ENCODE measurements around the gene ANKS1B. TPM values are rescaled to one million over a fixed set of nuclear protein-coding genes. Genes with fewer than 3 reads are reported as not detected.

The ANKS1B gene
- polyA plus RNA-seq, 3 donors: not detected

DNA sequence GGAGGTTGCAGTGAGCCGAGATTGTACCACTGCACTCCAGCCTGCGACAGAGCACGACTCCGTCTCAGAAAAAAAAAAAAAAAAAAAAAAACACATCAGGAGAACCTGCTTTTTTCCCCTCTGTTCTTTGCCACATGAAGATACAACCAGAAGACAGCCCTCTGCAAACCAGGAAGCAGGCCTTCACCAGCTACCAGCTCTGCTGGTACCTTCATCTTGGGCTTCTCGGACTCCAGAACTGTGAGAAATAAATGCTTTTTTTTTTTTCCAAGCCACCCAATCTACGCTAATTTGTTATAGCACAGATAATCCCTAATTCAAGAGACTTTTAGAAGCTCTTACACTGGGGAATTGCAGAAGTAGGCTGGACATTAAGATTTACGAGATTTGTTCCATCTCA is 216.0 kb downstream of the ANKS1B start:
- Histone ChIP-seq H3K27ac (ENCODE audit: low read depth in 1 of 2, low read length in 2 of 2) (no peak overlapping the region), H3K4me2 (replicated peaks; ENCODE audit: extremely low read depth, low read length, poor library complexity, severe bottlenecking) (no peak overlapping the region), H3K79me2 (ENCODE audit: insufficient read depth, low read length) (no peaks in the 10 kb centered on the region), H4K20me1 (ENCODE audit: insufficient read depth, low read length) (no peaks in the 10 kb centered on the region), H3K27me3 (ENCODE audit: control insufficient read depth in 2 of 2, insufficient read depth in 2 of 2, low read length in 2 of 2) (no peaks in the 10 kb centered on the region), H3K4me3 (replicated peaks in 1 of 3; ENCODE audit: low read depth in 2 of 3, low read length in 3 of 3) (no peak overlapping the region), H3K9me3 (replicated peaks in 1 of 2; ENCODE audit: control insufficient read depth in 1 of 2, insufficient read depth in 1 of 2, low read length in 2 of 2) (no peaks in the 10 kb centered on the region), H3K9ac (ENCODE audit: insufficient read depth, low read length, poor library complexity, severe bottlenecking) (no peak overlapping the region), H3K36me3 (replicated peaks in 1 of 2; ENCODE audit: control insufficient read depth in 1 of 2, insufficient read depth in 2 of 2, low read length in 2 of 2) (no peaks in the 10 kb centered on the region), H2AFZ (ENCODE audit: insufficient read depth, low read depth, low read length, poor library complexity, severe bottlenecking) (no peak overlapping the region), H3K4me1 (ENCODE audit: control insufficient read depth in 1 of 2, insufficient read depth in 2 of 2, low read length in 2 of 2) (no peaks in the 10 kb centered on the region)
- no peaks in the 10 kb centered on the region for H3K9me3 Mint-ChIP-seq
- intact Hi-C loops (cut with micrococcal nuclease): no loop called here
- peaks cover 0 to 2% (median 1%) of the 10 kb centered on the region in 3 donors for H3K27me3 Mint-ChIP-seq (ENCODE audit: low read depth in 3 of 3)
- no peaks in the 10 kb centered on the region for H3K36me3 Mint-ChIP-seq
- WGBS (ENCODE audit: insufficient coverage): no CpG with 5 or more reads among the region's 7 CpGs
- H3K27ac Mint-ChIP-seq: no peak overlapping the region
- DNase-seq: no peak
- H3K4me3 Mint-ChIP-seq: no peak overlapping the region
- TF ChIP-seq, protein P1, sequence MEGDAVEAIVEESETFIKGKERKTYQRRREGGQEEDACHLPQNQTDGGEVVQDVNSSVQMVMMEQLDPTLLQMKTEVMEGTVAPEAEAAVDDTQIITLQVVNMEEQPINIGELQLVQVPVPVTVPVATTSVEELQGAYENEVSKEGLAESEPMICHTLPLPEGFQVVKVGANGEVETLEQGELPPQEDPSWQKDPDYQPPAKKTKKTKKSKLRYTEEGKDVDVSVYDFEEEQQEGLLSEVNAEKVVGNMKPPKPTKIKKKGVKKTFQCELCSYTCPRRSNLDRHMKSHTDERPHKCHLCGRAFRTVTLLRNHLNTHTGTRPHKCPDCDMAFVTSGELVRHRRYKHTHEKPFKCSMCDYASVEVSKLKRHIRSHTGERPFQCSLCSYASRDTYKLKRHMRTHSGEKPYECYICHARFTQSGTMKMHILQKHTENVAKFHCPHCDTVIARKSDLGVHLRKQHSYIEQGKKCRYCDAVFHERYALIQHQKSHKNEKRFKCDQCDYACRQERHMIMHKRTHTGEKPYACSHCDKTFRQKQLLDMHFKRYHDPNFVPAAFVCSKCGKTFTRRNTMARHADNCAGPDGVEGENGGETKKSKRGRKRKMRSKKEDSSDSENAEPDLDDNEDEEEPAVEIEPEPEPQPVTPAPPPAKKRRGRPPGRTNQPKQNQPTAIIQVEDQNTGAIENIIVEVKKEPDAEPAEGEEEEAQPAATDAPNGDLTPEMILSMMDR (IDR thresholded peaks at IDR 0.05): no peak
- H3K4me1 Mint-ChIP-seq: no peaks in the 10 kb centered on the region

DNA sequence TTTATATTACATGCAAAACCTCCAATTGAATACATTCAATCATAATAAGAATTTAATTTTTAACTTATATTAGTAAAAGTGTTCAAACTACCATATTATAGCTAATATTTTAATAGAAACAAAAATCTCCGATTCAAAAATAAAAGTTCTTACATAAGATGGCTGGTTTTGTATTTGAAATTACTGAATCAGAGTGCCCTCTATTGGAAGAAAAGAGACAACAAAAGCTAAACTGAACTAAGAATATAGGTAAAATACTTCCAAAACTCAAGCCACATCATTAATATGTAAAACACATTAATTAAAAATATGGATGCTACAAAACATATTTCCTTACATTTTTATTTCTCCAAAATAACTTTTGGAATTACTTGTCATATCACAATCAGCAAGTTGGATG is 216.9 kb downstream of the ANKS1B start:
- peaks cover 0 to 1% (median 1%) of the 10 kb centered on the region in 3 donors for H3K27me3 Mint-ChIP-seq (ENCODE audit: low read depth in 3 of 3)
- H3K36me3 Mint-ChIP-seq: no peaks in the 10 kb centered on the region
- TF ChIP-seq, protein P1 (IDR thresholded peaks at IDR 0.05): peak; percentile 13
- no peak overlapping the region for H3K27ac ChIP-seq (ENCODE audit: low read depth in 1 of 2, low read length in 2 of 2)
- no peaks in the 10 kb centered on the region for H3K4me1 ChIP-seq (ENCODE audit: control insufficient read depth in 1 of 2, insufficient read depth in 2 of 2, low read length in 2 of 2)
- no peaks in the 10 kb centered on the region for H3K36me3 ChIP-seq (replicated peaks in 1 of 2; ENCODE audit: control insufficient read depth in 1 of 2, insufficient read depth in 2 of 2, low read length in 2 of 2)
- no peaks in the 10 kb centered on the region for H4K20me1 ChIP-seq (ENCODE audit: insufficient read depth, low read length)
- no peaks in the 10 kb centered on the region for H3K9me3 ChIP-seq (replicated peaks in 1 of 2; ENCODE audit: control insufficient read depth in 1 of 2, insufficient read depth in 1 of 2, low read length in 2 of 2)
- no peak overlapping the region for H2AFZ ChIP-seq (ENCODE audit: insufficient read depth, low read depth, low read length, poor library complexity, severe bottlenecking)
- no peak overlapping the region for H3K4me3 Mint-ChIP-seq
- WGBS (ENCODE audit: insufficient coverage): no CpG with 5 or more reads among the region's 1 CpG
- intact Hi-C loops (cut with micrococcal nuclease): no loop called here
- no peak overlapping the region for H3K27ac Mint-ChIP-seq
- H3K4me2 ChIP-seq (replicated peaks; ENCODE audit: extremely low read depth, low read length, poor library complexity, severe bottlenecking): no peak overlapping the region
- H3K9me3 Mint-ChIP-seq: no peaks in the 10 kb centered on the region
- no peak for DNase-seq
- no peak overlapping the region for H3K4me3 ChIP-seq (replicated peaks in 1 of 3; ENCODE audit: low read depth in 2 of 3, low read length in 3 of 3)
- H3K79me2 ChIP-seq (ENCODE audit: insufficient read depth, low read length): no peaks in the 10 kb centered on the region
- no peaks in the 10 kb centered on the region for H3K27me3 ChIP-seq (ENCODE audit: control insufficient read depth in 2 of 2, insufficient read depth in 2 of 2, low read length in 2 of 2)
- H3K9ac ChIP-seq (ENCODE audit: insufficient read depth, low read length, poor library complexity, severe bottlenecking): no peak overlapping the region
- H3K4me1 Mint-ChIP-seq: no peaks in the 10 kb centered on the region

Measured in CD14-positive monocyte (primary cell).